NCI-H82 treated with DMSO at 0.1 percent for 48 hours (cell line): ENCODE measurements around the gene IRF6.

ENCODE experiments used
- DNase-seq: peaks from one replicate; lab custom pipeline; 2025; ENCODE audit not compliant: unreplicated experiment; lab: John Stamatoyannopoulos, UW

The IRF6 gene

GRCh38 chr1:209761011-209761635 is 44.8 kb downstream of the IRF6 start:
- no peak for DNase-seq

GRCh38 chr1:209759829-209760359 is 46.0 kb downstream of the IRF6 start:
- no peak for DNase-seq

GRCh38 chr1:209758400-209758799 is 47.5 kb downstream of the IRF6 start:
- DNase-seq, result no peak

GRCh38 chr1:209756615-209757445 is 49.1 kb downstream of the IRF6 start:
- DNase-seq, result no peak

GRCh38 chr1:209755926-209756614 is 49.9 kb downstream of the IRF6 start, which contains the start of gene TRAF3IP3:
TRAF3IP3 (plus strand) TSS chr1:209756053; CDS start chr1:209760040, 3,987 bp downstream.
- no peak for DNase-seq

GRCh38 chr1:209755256-209755655 is 50.7 kb downstream of the IRF6 start:
- no peak for DNase-seq

GRCh38 chr1:209752890-209753289 is 53.1 kb downstream of the IRF6 start:
- DNase-seq, result no peak

- no peak for DNase-seq
These were observed 54.2 kb downstream of the IRF6 start for GRCh38 chr1:209751627-209752231.

GRCh38 chr1:209749670-209750323 is 56.1 kb downstream of the IRF6 start:
- DNase-seq, result no peak

- DNase-seq, result no peak
These were observed 56.7 kb downstream of the IRF6 start for GRCh38 chr1:209749205-209749604.

GRCh38 chr1:209748620-209749019 is 57.3 kb downstream of the IRF6 start:
- no peak for DNase-seq

- DNase-seq, result no peak
These were observed 58.2 kb downstream of the IRF6 start for GRCh38 chr1:209747580-209748262.

GRCh38 chr1:209746451-209747165 is 59.3 kb downstream of the IRF6 start:
- DNase-seq, result no peak

- DNase-seq, result no peak
These were observed 62.8 kb downstream of the IRF6 start for GRCh38 chr1:209743145-209743482.

GRCh38 chr1:209742409-209743144 is 63.4 kb downstream of the IRF6 start:
- no peak for DNase-seq

GRCh38 chr1:209741889-209742288 is 64.1 kb downstream of the IRF6 start:
- DNase-seq, result no peak

GRCh38 chr1:209741193-209741592 is 64.7 kb downstream of the IRF6 start:
- DNase-seq, result no peak

GRCh38 chr1:209738270-209738669 is 67.7 kb downstream of the IRF6 start:
- no peak for DNase-seq

- no peak for DNase-seq
These were observed 68.8 kb downstream of the IRF6 start for GRCh38 chr1:209737118-209737505.
